Metanephros (tissue), 1 donor: ENCODE results near the gene SPATA22. TPM values are rescaled to one million over a fixed set of nuclear protein-coding genes. Genes with fewer than 3 reads are reported as not detected.

ENCODE experiments used
- total RNA-seq: library from RNA; depleted of rRNA; stranded (reverse); fragments of >200 nt; gene quantifications from one replicate; pipeline ENCODE4 v1.2.3, GENCODE V29; 2014

SPATA22 gene, protein sequence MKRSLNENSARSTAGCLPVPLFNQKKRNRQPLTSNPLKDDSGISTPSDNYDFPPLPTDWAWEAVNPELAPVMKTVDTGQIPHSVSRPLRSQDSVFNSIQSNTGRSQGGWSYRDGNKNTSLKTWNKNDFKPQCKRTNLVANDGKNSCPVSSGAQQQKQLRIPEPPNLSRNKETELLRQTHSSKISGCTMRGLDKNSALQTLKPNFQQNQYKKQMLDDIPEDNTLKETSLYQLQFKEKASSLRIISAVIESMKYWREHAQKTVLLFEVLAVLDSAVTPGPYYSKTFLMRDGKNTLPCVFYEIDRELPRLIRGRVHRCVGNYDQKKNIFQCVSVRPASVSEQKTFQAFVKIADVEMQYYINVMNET
- 0.35 TPM for total RNA-seq

GRCh38 chr17:3471599-3471998 lies at the start of gene SPATA22:
Gene SPATA22, minus strand, starts transcription at chr17:3471819. Its CDS starts 2,494 bp downstream, at chr17:3469325.

GRCh38 chr17:3475812-3476610 lies 4.4 kb upstream of the SPATA22 start, which contains the start of gene ASPA:
Gene ASPA, plus strand, starts transcription at chr17:3475997. Its CDS starts 163 bp downstream, at chr17:3476160.

GRCh38 chr17:3433741-3434140 lies 37.9 kb downstream of the SPATA22 start, which contains the start of gene OR1E2:
Gene OR1E2, minus strand, starts transcription at chr17:3433841. Its CDS starts 0 bp downstream, at chr17:3433841.

DNA sequence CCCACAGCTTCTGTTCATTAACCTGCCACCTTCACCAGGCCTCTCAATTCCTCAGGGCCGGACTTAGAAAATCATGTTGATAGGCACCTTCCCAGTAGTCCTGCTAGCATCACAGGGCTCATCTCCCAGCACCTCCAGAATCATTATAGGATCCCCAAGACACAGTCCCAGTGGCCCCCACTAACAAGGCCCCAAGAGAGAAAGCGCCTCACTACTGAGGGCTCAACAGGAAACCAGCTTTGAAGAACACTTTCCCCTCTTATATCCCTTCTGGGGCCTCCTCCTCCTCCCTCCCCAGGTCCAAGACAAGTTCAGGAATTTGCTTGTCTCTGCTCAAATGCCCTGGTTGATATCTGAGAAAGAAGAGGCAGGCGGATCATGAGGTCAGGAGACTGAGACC lies 60.5 kb downstream of the SPATA22 start, which contains the start of gene OR3A3:
TSS of gene OR3A3 (plus strand) at position 301 of the 400 bp plus-strand sequence.

GRCh38 chr17:3398310-3398709 lies 73.3 kb downstream of the SPATA22 start, which contains the start of gene OR1E1:
Gene OR1E1, minus strand, starts transcription at chr17:3398410. Its CDS starts 0 bp downstream, at chr17:3398410.

Other genes starting within 250 kb of the SPATA22 start
- 0.29 TPM for gene OR3A1, start 173.5 kb downstream of the SPATA22 start, total RNA-seq
- gene OR3A2, start 85.5 kb downstream of the SPATA22 start, total RNA-seq, result 0.23 TPM
- not detected for gene OR1E1, start 73.4 kb downstream of the SPATA22 start, total RNA-seq
- gene OR3A3, start 60.4 kb downstream of the SPATA22 start, total RNA-seq, result not detected
- gene OR1E2, start 38.0 kb downstream of the SPATA22 start, total RNA-seq, result not detected
- 19.1 TPM for gene ASPA, start 4.2 kb upstream of the SPATA22 start, total RNA-seq
- 0.64 TPM for gene TRPV3, start 86.0 kb upstream of the SPATA22 start, total RNA-seq
- 11.6 TPM for gene TRPV1, start 137.6 kb upstream of the SPATA22 start, total RNA-seq
- gene SHPK, start 164.4 kb upstream of the SPATA22 start, total RNA-seq, result 22.8 TPM
- gene CTNS, start 164.9 kb upstream of the SPATA22 start, total RNA-seq, result 20.3 TPM
- gene TAX1BP3, start 196.8 kb upstream of the SPATA22 start, total RNA-seq, result 77.0 TPM
- 18.6 TPM for gene EMC6, start 197.0 kb upstream of the SPATA22 start, total RNA-seq
- 5.4 TPM for gene P2RX5, start 224.3 kb upstream of the SPATA22 start, total RNA-seq